ENCODE data around the gene SLC6A13. TPM values are rescaled to one million over a fixed set of nuclear protein-coding genes. Genes with fewer than 3 reads are reported as not detected.

SLC6A13 gene
- polyA plus RNA-seq, 1 donor (not counting 4 experiments of a cell fraction or from before 2014, with no cell fraction given): 0.33 TPM

- TF ChIP-seq CTCF (optimal IDR thresholded peaks at IDR 0.05 in 1 of 3, IDR thresholded peaks at IDR 0.05 in 1 of 3, conservative IDR thresholded peaks at IDR 0.05 in 1 of 3; ENCODE audit: extremely low read depth in 1 of 3, insufficient read depth in 2 of 3, low read length in 3 of 3): no peak
- H3K36me3 ChIP-seq (ENCODE audit: control insufficient read depth in 2 of 2, extremely low read depth in 1 of 2, insufficient read depth in 2 of 2, low read length in 2 of 2): no peaks in the 10 kb centered on the region
- no peak overlapping the region for H3K4me2 ChIP-seq (ENCODE audit: control insufficient read depth, extremely low read depth, insufficient read depth, low read depth, low read length)
- no peak overlapping the region for H3K27ac ChIP-seq (ENCODE audit: control insufficient read depth, insufficient read depth, low read length)
- DNase-seq (ENCODE audit: low read depth, low spot score) (no peak), FAIRE-seq (no peak)
- peaks cover 4% of the 10 kb centered on the region for H3K27me3 ChIP-seq (ENCODE audit: control insufficient read depth, extremely low read depth, insufficient read depth, low read length)
- H3K4me1 ChIP-seq (ENCODE audit: control insufficient read depth, extremely low read depth, insufficient read depth, low read length): no peaks in the 10 kb centered on the region
- H3K9ac ChIP-seq (ENCODE audit: control insufficient read depth, extremely low read depth, insufficient read depth, low read length): no peak overlapping the region
- no peak overlapping the region for H2AFZ ChIP-seq (ENCODE audit: control insufficient read depth, low read length)
- H3K79me2 ChIP-seq (ENCODE audit: control insufficient read depth, insufficient read depth, low read length): no peaks in the 10 kb centered on the region
- H3K9me1 ChIP-seq (ENCODE audit: control insufficient read depth, extremely low read depth, insufficient read depth, low read length): no peaks in the 10 kb centered on the region
- dilution Hi-C loops (cut with MboI; ENCODE audit: extremely low pct_ligation_motif_present, low sequenced_read_pairs): no loop called here
- H3K4me3 ChIP-seq (ENCODE audit: control insufficient read depth in 2 of 3, extremely low read depth in 1 of 3, insufficient read depth in 2 of 3, low read depth in 1 of 3, low read length in 3 of 3): no peak overlapping the region
- H3K9me3 ChIP-seq (ENCODE audit: control insufficient read depth, low read depth, low read length): no peaks in the 10 kb centered on the region
- H4K20me1 ChIP-seq (ENCODE audit: control insufficient read depth, extremely low read depth, insufficient read depth, low read length): no peaks in the 10 kb centered on the region
These were observed 80.7 kb downstream of the SLC6A13 start for GRCh38 chr12:181921-182320.

DNA sequence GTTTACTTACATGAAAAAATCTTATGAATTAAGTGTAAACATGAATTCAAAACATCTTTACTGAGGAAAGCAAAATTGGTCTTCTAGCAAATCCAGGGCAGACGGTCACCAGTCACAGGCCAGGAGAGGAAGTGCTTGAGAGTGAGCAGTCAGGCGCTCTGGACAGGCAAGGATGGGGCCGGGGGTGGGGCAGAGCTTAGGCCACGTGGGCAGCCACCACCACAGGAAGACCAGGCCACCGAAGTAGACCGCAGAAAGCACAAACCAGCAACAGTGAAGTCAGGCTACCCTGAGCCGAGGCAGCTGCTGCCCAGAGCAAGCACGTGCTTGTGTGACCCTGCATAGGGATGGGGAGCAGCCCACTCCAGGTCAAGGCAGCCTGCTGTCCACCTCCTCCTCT, 82.2 kb downstream of the SLC6A13 start:
- DNase-seq (ENCODE audit: low read depth, low spot score): no peak
- TF ChIP-seq CTCF (optimal IDR thresholded peaks at IDR 0.05 in 1 of 3, IDR thresholded peaks at IDR 0.05 in 1 of 3, conservative IDR thresholded peaks at IDR 0.05 in 1 of 3; ENCODE audit: extremely low read depth in 1 of 3, insufficient read depth in 2 of 3, low read length in 3 of 3) (no peak), EZH2 (IDR thresholded peaks at IDR 0.05; ENCODE audit: low read length) (no peak)
- H3K9ac ChIP-seq (ENCODE audit: control insufficient read depth, extremely low read depth, insufficient read depth, low read length): no peak overlapping the region
- dilution Hi-C loops (cut with MboI; ENCODE audit: extremely low pct_ligation_motif_present, low sequenced_read_pairs): no loop called here
- no peaks in the 10 kb centered on the region for H3K9me1 ChIP-seq (ENCODE audit: control insufficient read depth, extremely low read depth, insufficient read depth, low read length)
- no peaks in the 10 kb centered on the region for H3K9me3 ChIP-seq (ENCODE audit: control insufficient read depth, low read depth, low read length)
- H3K27me3 ChIP-seq (ENCODE audit: control insufficient read depth, extremely low read depth, insufficient read depth, low read length): peaks cover 4% of the 10 kb centered on the region
- FAIRE-seq: no peak
- no peak overlapping the region for H2AFZ ChIP-seq (ENCODE audit: control insufficient read depth, low read length)
- H3K4me1 ChIP-seq (ENCODE audit: control insufficient read depth, extremely low read depth, insufficient read depth, low read length): peaks cover 6% of the 10 kb centered on the region
- H4K20me1 ChIP-seq (ENCODE audit: control insufficient read depth, extremely low read depth, insufficient read depth, low read length): no peaks in the 10 kb centered on the region
- no peak overlapping the region for H3K27ac ChIP-seq (ENCODE audit: control insufficient read depth, insufficient read depth, low read length)
- no peaks in the 10 kb centered on the region for H3K36me3 ChIP-seq (ENCODE audit: control insufficient read depth in 2 of 2, extremely low read depth in 1 of 2, insufficient read depth in 2 of 2, low read length in 2 of 2)
- H3K4me2 ChIP-seq (ENCODE audit: control insufficient read depth, extremely low read depth, insufficient read depth, low read depth, low read length): no peak overlapping the region
- no peaks in the 10 kb centered on the region for H3K79me2 ChIP-seq (ENCODE audit: control insufficient read depth, insufficient read depth, low read length)
- no peak overlapping the region for H3K4me3 ChIP-seq (ENCODE audit: control insufficient read depth in 2 of 3, extremely low read depth in 1 of 3, insufficient read depth in 2 of 3, low read depth in 1 of 3, low read length in 3 of 3)

Data from keratinocyte (primary cell).